ENCODE results near the gene MDH1. TPM values are rescaled to one million over a fixed set of nuclear protein-coding genes. Genes with fewer than 3 reads are reported as not detected.

MDH1 gene
- total RNA-seq, 1 donor from 2014 or later = 161 TPM

DNA sequence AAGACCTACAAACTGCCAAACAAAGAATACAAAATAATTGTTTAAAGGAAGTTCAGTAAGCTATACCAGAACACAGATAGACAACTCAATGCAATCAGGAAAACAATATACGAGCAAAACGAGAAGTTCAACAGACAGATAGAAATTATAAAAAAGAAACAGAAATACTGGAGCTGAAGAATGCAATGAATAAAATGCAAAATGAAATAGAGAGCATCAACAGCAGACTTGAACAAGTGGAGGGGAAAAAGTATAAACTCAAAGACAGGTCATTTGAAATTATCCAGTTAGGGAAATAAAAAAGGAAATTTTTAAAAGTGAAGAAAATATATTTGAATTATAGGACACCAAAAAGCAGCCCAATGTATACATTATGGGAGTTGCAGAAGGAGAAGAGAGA is 43.6 kb downstream of the MDH1 start:
- Histone ChIP-seq H3K4me3 (ENCODE audit: low read depth, low read length) (no peak overlapping the region), H3K36me3 (ENCODE audit: control insufficient read depth, insufficient read depth, low read length) (no peaks in the 10 kb centered on the region), H3K27me3 (ENCODE audit: control insufficient read depth, insufficient read depth, low read length) (no peaks in the 10 kb centered on the region)
- no peak for DNase-seq (ENCODE audit: low read depth)
- no peak for TF ChIP-seq CTCF (IDR thresholded peaks at IDR 0.05; ENCODE audit: insufficient read depth, low read length, poor library complexity, severe bottlenecking)

DNA sequence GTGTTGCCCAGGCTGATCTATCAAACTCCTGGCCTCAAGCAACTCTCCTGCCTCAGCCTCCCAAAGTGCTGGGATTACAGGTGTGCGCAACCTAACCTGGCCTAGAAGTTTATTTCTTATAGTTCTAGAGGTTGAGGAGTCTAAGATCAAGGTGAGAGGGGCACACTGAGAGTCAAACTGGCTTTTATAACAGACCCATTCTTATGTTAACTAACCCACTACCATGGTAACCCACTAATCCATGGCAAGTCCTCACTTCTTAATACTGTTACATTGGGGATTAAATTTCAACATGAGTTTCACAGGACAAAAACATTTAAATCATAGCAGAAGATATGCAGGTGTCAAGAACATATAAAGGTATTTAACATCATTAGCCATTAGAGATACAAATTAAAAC is 50.6 kb downstream of the MDH1 start:
- DNase-seq (ENCODE audit: low read depth) = no peak
- Histone ChIP-seq H3K27me3 (ENCODE audit: control insufficient read depth, insufficient read depth, low read length) (no peaks in the 10 kb centered on the region), H3K36me3 (ENCODE audit: control insufficient read depth, insufficient read depth, low read length) (no peaks in the 10 kb centered on the region), H3K4me3 (ENCODE audit: low read depth, low read length) (no peak overlapping the region)
- TF ChIP-seq CTCF (IDR thresholded peaks at IDR 0.05; ENCODE audit: insufficient read depth, low read length, poor library complexity, severe bottlenecking) = no peak

GRCh38 chr2:63642946-63643345 is 54.2 kb downstream of the MDH1 start:
- no peak overlapping the region for H3K4me3 ChIP-seq (ENCODE audit: low read depth, low read length)
- no peak for DNase-seq (ENCODE audit: low read depth)
- no peak for TF ChIP-seq CTCF (IDR thresholded peaks at IDR 0.05; ENCODE audit: insufficient read depth, low read length, poor library complexity, severe bottlenecking)
- no peaks in the 10 kb centered on the region for H3K36me3 ChIP-seq (ENCODE audit: control insufficient read depth, insufficient read depth, low read length)
- no peaks in the 10 kb centered on the region for H3K27me3 ChIP-seq (ENCODE audit: control insufficient read depth, insufficient read depth, low read length)

GRCh38 chr2:63643486-63643885 is 54.7 kb downstream of the MDH1 start:
- no peaks in the 10 kb centered on the region for H3K27me3 ChIP-seq (ENCODE audit: control insufficient read depth, insufficient read depth, low read length)
- no peak overlapping the region for H3K4me3 ChIP-seq (ENCODE audit: low read depth, low read length)
- no peaks in the 10 kb centered on the region for H3K36me3 ChIP-seq (ENCODE audit: control insufficient read depth, insufficient read depth, low read length)
- TF ChIP-seq CTCF (IDR thresholded peaks at IDR 0.05; ENCODE audit: insufficient read depth, low read length, poor library complexity, severe bottlenecking) = no peak
- no peak for DNase-seq (ENCODE audit: low read depth)

DNA sequence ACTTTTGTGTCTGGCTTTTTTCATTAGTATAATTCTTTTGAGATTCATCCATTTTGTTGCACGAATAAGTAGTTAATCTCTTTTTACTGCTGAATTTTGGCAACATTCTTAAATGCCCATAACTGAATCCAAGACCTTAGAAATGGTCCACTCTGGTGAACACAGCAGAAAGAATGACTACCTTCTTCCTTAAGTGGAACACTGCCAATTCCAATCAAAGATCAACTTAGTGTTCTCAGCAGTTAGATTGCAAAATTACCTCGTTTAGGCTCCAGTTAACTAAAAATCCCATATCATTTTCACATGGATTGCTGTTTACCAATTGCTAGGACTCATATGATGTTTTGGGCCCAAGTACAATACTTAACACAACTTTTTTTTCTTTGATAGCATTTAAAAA is 59.9 kb downstream of the MDH1 start:
- no peaks in the 10 kb centered on the region for H3K27me3 ChIP-seq (ENCODE audit: control insufficient read depth, insufficient read depth, low read length)
- TF ChIP-seq CTCF (IDR thresholded peaks at IDR 0.05; ENCODE audit: insufficient read depth, low read length, poor library complexity, severe bottlenecking) = no peak
- H3K4me3 ChIP-seq (ENCODE audit: low read depth, low read length) = no peak overlapping the region
- no peak for DNase-seq (ENCODE audit: low read depth)
- no peaks in the 10 kb centered on the region for H3K36me3 ChIP-seq (ENCODE audit: control insufficient read depth, insufficient read depth, low read length)

DNA sequence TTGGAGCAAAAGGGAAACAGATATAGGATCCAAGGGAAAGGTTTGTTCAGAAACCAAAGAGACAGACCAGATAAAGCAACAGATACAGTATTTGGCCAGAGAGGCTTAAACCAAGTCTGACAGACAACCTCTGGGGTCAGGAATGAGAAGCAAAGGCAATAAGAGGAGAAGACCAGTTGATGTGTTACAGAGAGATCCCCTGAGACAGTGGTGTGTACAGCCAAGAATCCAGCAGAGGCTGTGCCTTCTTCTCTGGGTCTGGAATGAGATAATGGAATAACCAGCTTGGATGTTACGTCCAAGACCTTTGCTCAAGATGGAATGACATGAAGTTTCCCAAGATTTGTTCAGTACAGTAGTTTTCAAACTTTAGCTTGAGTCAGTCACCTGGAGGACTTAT is 61.1 kb downstream of the MDH1 start:
- TF ChIP-seq CTCF (IDR thresholded peaks at IDR 0.05; ENCODE audit: insufficient read depth, low read length, poor library complexity, severe bottlenecking) = no peak
- no peak overlapping the region for H3K4me3 ChIP-seq (ENCODE audit: low read depth, low read length)
- no peaks in the 10 kb centered on the region for H3K27me3 ChIP-seq (ENCODE audit: control insufficient read depth, insufficient read depth, low read length)
- no peak for DNase-seq (ENCODE audit: low read depth)
- H3K36me3 ChIP-seq (ENCODE audit: control insufficient read depth, insufficient read depth, low read length) = no peaks in the 10 kb centered on the region

All from kidney epithelial cell (primary cell).